GM12878 (cell line): ENCODE data around the gene AASDH.

Experiments used
- CHD2 ChIP-seq: IDR thresholded peaks from 2 replicates; pipeline ENCODE4 v1.6.1; 2011; ENCODE audit warnings: low read depth, low read length, improper control_type of control experiment, borderline replicate concordance
- CTCF ChIP-seq, 3 experiments: IDR thresholded peaks in 2 of 3; conservative IDR thresholded peaks in 1 of 3; 2 replicates each; pipeline ENCODE4 v1.5.1; 2011; ENCODE audit warnings: low read depth in 3 of 3, low read length in 3 of 3, mild to moderate bottlenecking in 3 of 3, control low read depth in 2 of 3, moderate library complexity in 2 of 3, inconsistent platforms in 1 of 3, mixed read lengths in 1 of 3; ENCODE audit not compliant: control insufficient read depth in 2 of 3, insufficient read depth in 1 of 3; ENCODE audit errors: extremely low read depth in 1 of 3
- MEF2A ChIP-seq: IDR thresholded peaks from 2 replicates; pipeline ENCODE4 v1.6.1; 2011; ENCODE audit warnings: low read depth, mild to moderate bottlenecking, low read length, moderate library complexity; ENCODE audit not compliant: insufficient read depth
- PBX3 ChIP-seq: IDR thresholded peaks from 2 replicates; pipeline ENCODE4 v1.6.1; 2011; ENCODE audit warnings: mild to moderate bottlenecking, low read depth, low read length, moderate library complexity; ENCODE audit not compliant: insufficient replicate concordance
- RAD21 ChIP-seq: IDR thresholded peaks from 2 replicates; pipeline ENCODE4 v1.6.1; 2011; ENCODE audit warnings: mild to moderate bottlenecking, low read depth, low read length, moderate library complexity; ENCODE audit not compliant: insufficient read depth

GRCh38 chr4:56313132-56313531 is 74.2 kb downstream of the AASDH start:
- TF ChIP-seq MEF2A (no peak), PBX3 (no peak), RAD21 (no peak), CTCF (IDR thresholded peaks at IDR 0.05 in 2 of 3, conservative IDR thresholded peaks at IDR 0.05 in 1 of 3; ENCODE audit: control insufficient read depth in 2 of 3, extremely low read depth in 1 of 3, insufficient read depth in 1 of 3, low read depth in 3 of 3, low read length in 3 of 3) (no peak), CHD2 (no peak)
